K562 (cell line): ENCODE results near the gene JAK3. TPM values are rescaled to one million over a fixed set of nuclear protein-coding genes. Genes with fewer than 3 reads are reported as not detected.
A peak's percentile ranks its signal among the peaks of the same experiment; 100 is the strongest.

Experiments
- ATF7 ChIP-seq: fragments of 450-650 bp; IDR thresholded peaks from 2 replicates; pipeline ENCODE4 v1.7.1; 2014; ENCODE audit warnings: mild to moderate bottlenecking, moderate library complexity
- CREM ChIP-seq: IDR thresholded peaks from 2 replicates; pipeline ENCODE4 v1.6.1; 2014; ENCODE audit warnings: antibody characterized with exemption, low read depth
- CTBP1 ChIP-seq: fragments of 450-650 bp; IDR thresholded peaks from 2 replicates; pipeline ENCODE4 v1.6.1; 2016; ENCODE audit warnings: borderline replicate concordance
- ETV1 ChIP-seq: fragments of 450-650 bp; conservative IDR thresholded peaks from 2 replicates; pipeline ENCODE4 v1.6.1; 2016; ENCODE audit warnings: missing genetic modification characterization, control low read depth, low read depth, missing compliant biosample characterization
- HBP1 ChIP-seq: fragments of 450-650 bp; formaldehyde crosslinking; IDR thresholded peaks from 2 replicates; pipeline ENCODE4 v1.4.0; 2022; ENCODE audit warnings: missing genetic modification characterization
- IFI16 ChIP-seq: fragments of 250-450 bp; sonication (Bioruptor Pico); IDR thresholded peaks from 2 replicates; pipeline ENCODE4 v2.1.2; 2022; ENCODE audit warnings: mild to moderate bottlenecking, inconsistent platforms
- JUND ChIP-seq, 2 experiments: IDR thresholded peaks; 2 replicates in 1 of 2; 3 replicates in 1 of 2; pipeline ENCODE4 v1.6.1; 2011; ENCODE audit warnings: borderline replicate concordance in 2 of 2, low read depth in 2 of 2, low read length in 2 of 2, improper control_type of control experiment in 1 of 2, missing biosample characterization in 1 of 2, missing genetic modification characterization in 1 of 2, missing genetic modification reagents in 1 of 2
- KLF16 ChIP-seq: IDR thresholded peaks from 2 replicates; pipeline ENCODE4 v1.6.1; 2016; ENCODE audit warnings: antibody characterized with exemption
- MAX ChIP-seq: sonication (generic); formaldehyde crosslinking; IDR thresholded peaks from 2 replicates; pipeline ENCODE4 v1.9.0; 2022; ENCODE audit warnings: mild to moderate bottlenecking, missing genetic modification reagents
- MECOM ChIP-seq: fragments of 250-450 bp; sonication (Bioruptor Pico); IDR thresholded peaks from 2 replicates; pipeline ENCODE4 v1.8.0; 2022; ENCODE audit warnings: inconsistent platforms
- NFIC ChIP-seq: fragments of 450-650 bp; IDR thresholded peaks from 2 replicates; pipeline ENCODE4 v1.6.1; 2017; ENCODE audit warnings: mild to moderate bottlenecking, inconsistent platforms
- PATZ1 ChIP-seq: fragments of 250-450 bp; sonication (Bioruptor Pico); IDR thresholded peaks from 2 replicates; pipeline ENCODE4 v1.5.0; 2020; ENCODE audit warnings: mild to moderate bottlenecking, borderline replicate concordance
- POLR2B ChIP-seq: fragments of 450-650 bp; IDR thresholded peaks from 2 replicates; pipeline ENCODE4 v1.6.1; 2018; ENCODE audit warnings: low read depth; ENCODE audit not compliant: partially characterized antibody
- RFX1 ChIP-seq: fragments of 450-650 bp; IDR thresholded peaks from 2 replicates; pipeline ENCODE4 v1.6.1; 2016; ENCODE audit warnings: mild to moderate bottlenecking, moderate library complexity
- SLC30A9 ChIP-seq: fragments of 250-450 bp; sonication (Bioruptor Pico); IDR thresholded peaks from 2 replicates; pipeline ENCODE4 v1.8.0; 2022; ENCODE audit warnings: mild to moderate bottlenecking, moderate library complexity
- SMC3 ChIP-seq: conservative IDR thresholded peaks from 2 replicates; pipeline ENCODE4 v1.6.1; 2011; ENCODE audit warnings: low read depth, low read length, improper control_type of control experiment; ENCODE audit not compliant: insufficient read depth
- SOX6 ChIP-seq: fragments of 450-650 bp; IDR thresholded peaks from 2 replicates; pipeline ENCODE4 v1.6.1; 2014; ENCODE audit warnings: mild to moderate bottlenecking
- STAT5A ChIP-seq: IDR thresholded peaks from 2 replicates; pipeline ENCODE4 v1.6.1; 2012; ENCODE audit warnings: low read length, inconsistent platforms, borderline replicate concordance
- TRIM28 ChIP-seq: fragments of 450-650 bp; IDR thresholded peaks from 2 replicates; pipeline ENCODE4 v1.6.1; 2017
- XRCC5 ChIP-seq: fragments of 200-400 bp; formaldehyde crosslinking; IDR thresholded peaks from 2 replicates; pipeline ENCODE4 v1.6.1; 2017; ENCODE audit warnings: low read depth, mild to moderate bottlenecking, low read length
- ZKSCAN3 ChIP-seq: fragments of 250-450 bp; sonication (Bioruptor Pico); IDR thresholded peaks from 2 replicates; pipeline ENCODE4 v1.4.0; 2020
- ZNF224 ChIP-seq: sonication (generic); formaldehyde crosslinking; IDR thresholded peaks from 2 replicates; pipeline ENCODE4 v1.8.0; 2022; ENCODE audit warnings: mild to moderate bottlenecking, missing genetic modification reagents
- ZNF324 ChIP-seq: fragments of 250-450 bp; sonication (Bioruptor Pico); IDR thresholded peaks from 2 replicates; pipeline ENCODE4 v1.4.0; 2020; ENCODE audit warnings: mild to moderate bottlenecking
- ZNF507 ChIP-seq: conservative IDR thresholded peaks from 2 replicates; pipeline ENCODE4 v1.6.1; 2017; ENCODE audit warnings: missing genetic modification characterization, missing compliant biosample characterization
- ZNF780A ChIP-seq: fragments of 250-450 bp; sonication (Bioruptor Pico); IDR thresholded peaks from 2 replicates; pipeline ENCODE4 v1.5.0; 2021; ENCODE audit warnings: mild to moderate bottlenecking
- polyA plus RNA-seq, 8 experiments: library from polyadenylated mRNA; depleted of rRNA in 4 of 8; stranded (reverse) in 5 of 8; unstranded in 3 of 8; fragments of >200 nt; fragmentation: Nextera tagmentation in 2 of 8; fragmentation: Illumina TruSeq in 1 of 8; extraction: Ambion mirVana in 2 of 8; extraction: Trizol in 1 of 8; gene quantifications; 2 replicates each; pipeline versions ENCODE4 v1.2.1 to v1.2.3, GENCODE V29; 2011 to 2014; ENCODE audit warnings: inconsistent platforms in 1 of 8, missing spikeins in 1 of 8
- total RNA-seq, 7 experiments: library from RNA; depleted of rRNA in 6 of 7; stranded (reverse); fragments of >200 nt in 6 of 7; fragmentation: Illumina TruSeq in 2 of 7; extraction: Trizol in 2 of 7; gene quantifications; 2 replicates each; pipeline versions ENCODE4 v1.2.1 to v1.2.3, GENCODE V29; 2011 to 2021; ENCODE audit warnings: low replicate concordance in 1 of 7

Gene JAK3
- total and polyA plus RNA-seq, 9 of the 15 experiments (the other 6 are each of a cell fraction or from before 2014, with no cell fraction given): 0.01 to 0.18 (median 0.07) TPM; not detected in 1

GRCh38 chr19:17855280-17856152 is 7.7 kb upstream of the JAK3 start (continued):
- TF ChIP-seq ZKSCAN3 (CRISPR knock-in tag): no peak
- no peak for TF ChIP-seq SLC30A9 (CRISPR knock-in tag)
- no peak for TF ChIP-seq STAT5A
- no peak for TF ChIP-seq POLR2B
- TF ChIP-seq NFIC: no peak
- no peak for TF ChIP-seq ZNF324 (CRISPR knock-in tag)
- peak; percentile 32; the same call in 1 of the 2 replicates for TF ChIP-seq CREM
- no peak for TF ChIP-seq ZNF780A (CRISPR knock-in tag)
- TF ChIP-seq RFX1: no peak
- TF ChIP-seq PATZ1 (CRISPR knock-in tag): no peak
- no peak; the same call in 1 of the 2 replicates for TF ChIP-seq ATF7
- peak; percentile 98 for TF ChIP-seq SMC3
- TF ChIP-seq MECOM (CRISPR knock-in tag): no peak
- TF ChIP-seq IFI16 (CRISPR knock-in tag): no peak
- peak; percentile 26; the same call in 1 of the 2 replicates for TF ChIP-seq KLF16
- TF ChIP-seq ETV1 (tag): no peak
- peak; percentile 33 for TF ChIP-seq MAX (CRISPR knock-in tag)
- no peak for TF ChIP-seq TRIM28
- no peak for TF ChIP-seq ZNF224 (CRISPR knock-in tag)
- TF ChIP-seq SOX6: no peak
- TF ChIP-seq JUND (IDR thresholded peaks at IDR 0.05; ENCODE audit: borderline replicate concordance, low read depth, low read length): 0 out of 2 replicates have a peak, but pooled peaks have one; percentile 31
- TF ChIP-seq JUND (tag; IDR thresholded peaks at IDR 0.05; ENCODE audit: borderline replicate concordance, low read depth, low read length): no peak; the same call in 2 of the 3 replicates
- peak; percentile 78; the same call in 1 of the 2 replicates for TF ChIP-seq XRCC5
- TF ChIP-seq CTBP1: peak; percentile 68; the same call in 1 of the 2 replicates
- no peak for TF ChIP-seq ZNF507
- TF ChIP-seq HBP1: no peak
